Endodermal cell (in vitro differentiated cells): ENCODE measurements around the gene PSEN1. TPM values are rescaled to one million over a fixed set of nuclear protein-coding genes. Genes with fewer than 3 reads are reported as not detected.

ENCODE experiments used
- DNase-seq: peaks from one replicate; pipeline ENCODE4 v3.0.0-alpha.2; 2017
- H3K27ac ChIP-seq: 2 replicates; pipeline ENCODE4 v1.5.1; 2013; ENCODE audit warnings: mild to moderate bottlenecking, low read depth, low read length, moderate library complexity
- H3K27me3 ChIP-seq: 2 replicates; pipeline ENCODE4 v1.6.1; 2013; ENCODE audit warnings: mild to moderate bottlenecking, low read length, moderate library complexity; ENCODE audit not compliant: insufficient read depth, control insufficient read depth, poor library complexity, severe bottlenecking
- H3K36me3 ChIP-seq: 2 replicates; pipeline ENCODE4 v1.7.0; 2013; ENCODE audit warnings: mild to moderate bottlenecking, low read length, moderate library complexity; ENCODE audit not compliant: control insufficient read depth, insufficient read depth
- H3K4me1 ChIP-seq: one replicate; pipeline ENCODE4 v1.7.0; 2013; ENCODE audit warnings: low read length; ENCODE audit not compliant: control insufficient read depth, insufficient read depth
- H3K4me3 ChIP-seq: 2 replicates; pipeline ENCODE4 v1.5.1; 2013; ENCODE audit warnings: mild to moderate bottlenecking, low read length, moderate library complexity
- H3K9ac ChIP-seq: 2 replicates; pipeline ENCODE4 v1.6.1; 2013; ENCODE audit warnings: mild to moderate bottlenecking, low read length, moderate library complexity; ENCODE audit not compliant: poor library complexity, severe bottlenecking; ENCODE audit errors: extremely low read depth
- H3K9me3 ChIP-seq: 2 replicates; pipeline ENCODE4 v1.6.1; 2013; ENCODE audit warnings: mild to moderate bottlenecking, low read length, moderate library complexity; ENCODE audit not compliant: control insufficient read depth
- H3K27ac Mint-ChIP-seq: 2 replicates; pipeline ENCODE4 v1.8.0; 2020; ENCODE audit warnings: mixed read lengths
- H3K27me3 Mint-ChIP-seq: 2 replicates; pipeline ENCODE4 v1.8.0; 2021; ENCODE audit warnings: mild to moderate bottlenecking, mixed read lengths; ENCODE audit not compliant: insufficient read depth
- H3K36me3 Mint-ChIP-seq: 2 replicates; pipeline ENCODE4 v1.8.0; 2020; ENCODE audit warnings: low read depth, mixed read lengths
- H3K4me1 Mint-ChIP-seq: 2 replicates; pipeline ENCODE4 v1.8.0; 2020; ENCODE audit warnings: mixed read lengths
- H3K4me3 Mint-ChIP-seq: 2 replicates; pipeline ENCODE4 v1.8.0; 2020; ENCODE audit warnings: mild to moderate bottlenecking, moderate library complexity, mixed read lengths
- H3K9me3 Mint-ChIP-seq: 2 replicates; pipeline ENCODE4 v1.8.0; 2020; ENCODE audit warnings: mild to moderate bottlenecking, mixed read lengths
- CTCF ChIP-seq: fragments of 200-600 bp; sonication (generic); conservative IDR thresholded peaks from 2 replicates; pipeline ENCODE4 v1.5.0; 2021; ENCODE audit warnings: antibody characterized with exemption, mild to moderate bottlenecking
- WGBS, 2 experiments: methylation state at CpG; one replicate each; pipeline versions ENCODE4 v1.1.5 to v1.1.7; 2013; ENCODE audit warnings: missing lambda C conversion rate in 2 of 2, mixed read lengths in 1 of 2; ENCODE audit not compliant: insufficient coverage in 1 of 2, insufficient read length in 1 of 2; 5-methylcytosine and 5-hydroxymethylcytosine counted together
- total RNA-seq, 2 donors: library from RNA; stranded (reverse); fragmentation: NEBNext Ultra II Directional in 1 of 2; extraction: Animal tissue kit (Norgen Biotek cat#: 25700) in 1 of 2; gene quantifications; 2 replicates in 1 of 2; 3 replicates in 1 of 2; pipeline ENCODE4 v1.2.1, GENCODE V29; 2021

Gene PSEN1
- total RNA-seq, 2 donors from 2014 or later: 45.7 to 49.9 TPM

GRCh38 chr14:73263606-73264005 is 127.3 kb downstream of the PSEN1 start:
- Mint-ChIP-seq H3K4me3 (no peak overlapping the region), H3K4me1 (no peaks in the 10 kb centered on the region), H3K27me3 (peaks cover 16% of the 10 kb centered on the region), H3K27ac (no peak overlapping the region), H3K9me3 (no peaks in the 10 kb centered on the region), H3K36me3 (peaks cover 4% of the 10 kb centered on the region)
- no peak for TF ChIP-seq CTCF
- no peaks in the 10 kb centered on the region for H3K27me3 ChIP-seq
- H3K4me1 ChIP-seq: no peaks in the 10 kb centered on the region
- H3K9me3 ChIP-seq: no peaks in the 10 kb centered on the region
- DNase-seq: no peak
- 89% methylated on average over 7 of the region's 7 CpGs; no CpG with 5 or more reads in 1 of the 2 experiments for WGBS, 2 experiments
- no peak overlapping the region for H3K4me3 ChIP-seq
- H3K27ac ChIP-seq: no peak overlapping the region
- no peaks in the 10 kb centered on the region for H3K36me3 ChIP-seq
- no peak overlapping the region for H3K9ac ChIP-seq

- Mint-ChIP-seq H3K36me3 (peaks cover 5% of the 10 kb centered on the region), H3K4me1 (no peaks in the 10 kb centered on the region), H3K9me3 (no peaks in the 10 kb centered on the region), H3K27me3 (peaks cover 21% of the 10 kb centered on the region), H3K4me3 (no peak overlapping the region), H3K27ac (no peak overlapping the region)
- Histone ChIP-seq H3K4me1 (no peaks in the 10 kb centered on the region), H3K36me3 (peaks cover 3% of the 10 kb centered on the region), H3K27ac (no peak overlapping the region), H3K9me3 (no peaks in the 10 kb centered on the region), H3K4me3 (no peak overlapping the region), H3K27me3 (no peaks in the 10 kb centered on the region), H3K9ac (no peak overlapping the region)
- DNase-seq: no peak
- no peak for TF ChIP-seq CTCF
- WGBS, 2 experiments: 93 to 95% methylated on average over 13 to 23 of the region's 23 CpGs
Observed at GRCh38 chr14:73264080-73264884, 128.0 kb downstream of the PSEN1 start.

- Histone ChIP-seq H3K27me3 (no peaks in the 10 kb centered on the region), H3K4me1 (no peaks in the 10 kb centered on the region), H3K27ac (no peak overlapping the region), H3K36me3 (peaks cover 5% of the 10 kb centered on the region), H3K9ac (no peak overlapping the region), H3K4me3 (no peak overlapping the region), H3K9me3 (no peaks in the 10 kb centered on the region)
- WGBS, 2 experiments: 92 to 100% methylated on average over 4 to 17 of the region's 18 CpGs
- TF ChIP-seq CTCF: no peak
- Mint-ChIP-seq H3K27me3 (peaks cover 29% of the 10 kb centered on the region), H3K9me3 (no peaks in the 10 kb centered on the region), H3K4me1 (no peaks in the 10 kb centered on the region), H3K27ac (no peak overlapping the region), H3K4me3 (no peak overlapping the region), H3K36me3 (peaks cover 6% of the 10 kb centered on the region)
- DNase-seq: no peak
Observed at GRCh38 chr14:73264885-73265720, 128.8 kb downstream of the PSEN1 start.
